CD8-positive, alpha-beta memory T cell (primary cell): ENCODE data around the gene AEBP1. TPM values are rescaled to one million over a fixed set of nuclear protein-coding genes. Genes with fewer than 3 reads are reported as not detected.

ENCODE experiments used
- CTCF ChIA-PET: fragments of 350-600 bp; sonication (Branson Sonifier 250); formaldehyde crosslinking; loops from one replicate; lab custom pipeline; 2021; ENCODE audit warnings: antibody characterized with exemption; lab: Charles Lee
- POLR2A ChIA-PET: fragments of 350-600 bp; sonication (Branson Sonifier 250); formaldehyde crosslinking; loops from one replicate; lab custom pipeline; 2021; ENCODE audit warnings: antibody characterized with exemption; lab: Charles Lee
- DNase-seq, 5 donors: peaks; one replicate each; pipeline versions ENCODE4 v3.0.0 to v3.0.0-alpha.2; 2020 to 2022; ENCODE audit warnings: mixed read lengths in 1 of 5
- H3K27ac ChIP-seq: one replicate; pipeline ENCODE4 v1.7.0; 2013; ENCODE audit warnings: low read depth, mild to moderate bottlenecking, low read length, moderate library complexity
- H3K27me3 ChIP-seq: 2 replicates; pipeline ENCODE4 v1.7.0; 2013; ENCODE audit warnings: low read length, mild to moderate bottlenecking; ENCODE audit not compliant: insufficient read depth, poor library complexity, severe bottlenecking
- H3K36me3 ChIP-seq: 2 replicates; pipeline ENCODE4 v1.7.0; 2013; ENCODE audit warnings: mild to moderate bottlenecking, low read length, moderate library complexity; ENCODE audit not compliant: insufficient read depth
- H3K4me1 ChIP-seq: 2 replicates; pipeline ENCODE4 v1.7.0; 2013; ENCODE audit warnings: mild to moderate bottlenecking, low read length, moderate library complexity; ENCODE audit not compliant: insufficient read depth
- H3K4me3 ChIP-seq: 2 replicates; pipeline ENCODE4 v1.7.0; 2013; ENCODE audit warnings: mild to moderate bottlenecking, low read length
- H3K9me3 ChIP-seq: 2 replicates; pipeline ENCODE4 v1.7.0; 2013; ENCODE audit warnings: mild to moderate bottlenecking, low read length
- H3K27ac Mint-ChIP-seq, 8 donors: one replicate each; pipeline ENCODE4 v1.8.0; 2020 to 2021; ENCODE audit warnings: mixed read lengths in 8 of 8, mild to moderate bottlenecking in 6 of 8, inconsistent platforms in 3 of 8, moderate library complexity in 3 of 8
- H3K27me3 Mint-ChIP-seq, 2 donors: one replicate each; pipeline ENCODE4 v1.8.0; 2020 to 2021; ENCODE audit warnings: mixed read lengths in 2 of 2, mild to moderate bottlenecking in 1 of 2, moderate library complexity in 1 of 2
- H3K36me3 Mint-ChIP-seq, 3 donors: one replicate each; pipeline ENCODE4 v1.8.0; 2020 to 2021; ENCODE audit warnings: mixed read lengths in 3 of 3, inconsistent platforms in 1 of 3, mild to moderate bottlenecking in 1 of 3
- H3K4me1 Mint-ChIP-seq, 3 donors: one replicate each; pipeline ENCODE4 v1.8.0; 2020 to 2021; ENCODE audit warnings: mixed read lengths in 3 of 3, inconsistent platforms in 1 of 3, mild to moderate bottlenecking in 1 of 3
- H3K4me3 Mint-ChIP-seq, 7 donors: one replicate each; pipeline ENCODE4 v1.8.0; 2020 to 2021; ENCODE audit warnings: mixed read lengths in 7 of 7, mild to moderate bottlenecking in 6 of 7, moderate library complexity in 4 of 7, inconsistent platforms in 2 of 7
- H3K9me3 Mint-ChIP-seq, 5 donors: one replicate each; pipeline ENCODE4 v1.8.0; 2020 to 2022; ENCODE audit warnings: mixed read lengths in 5 of 5, mild to moderate bottlenecking in 3 of 5, moderate library complexity in 2 of 5, inconsistent platforms in 1 of 5
- polyA plus RNA-seq: library from polyadenylated mRNA; unstranded; fragments of 300-500 nt; fragmentation: Illumina TruSeq; gene quantifications from one replicate; pipeline ENCODE4 v1.2.3, GENCODE V29; 2021
- total RNA-seq, 2 experiments: library from RNA; stranded (reverse); gene quantifications; one replicate each; pipeline ENCODE4 v1.2.3, GENCODE V29; 2021

The AEBP1 gene
- 1 to 10 TPM; 8.4 to 8.9 TPM for total RNA-seq
- polyA plus RNA-seq, result 1.6 TPM

DNA sequence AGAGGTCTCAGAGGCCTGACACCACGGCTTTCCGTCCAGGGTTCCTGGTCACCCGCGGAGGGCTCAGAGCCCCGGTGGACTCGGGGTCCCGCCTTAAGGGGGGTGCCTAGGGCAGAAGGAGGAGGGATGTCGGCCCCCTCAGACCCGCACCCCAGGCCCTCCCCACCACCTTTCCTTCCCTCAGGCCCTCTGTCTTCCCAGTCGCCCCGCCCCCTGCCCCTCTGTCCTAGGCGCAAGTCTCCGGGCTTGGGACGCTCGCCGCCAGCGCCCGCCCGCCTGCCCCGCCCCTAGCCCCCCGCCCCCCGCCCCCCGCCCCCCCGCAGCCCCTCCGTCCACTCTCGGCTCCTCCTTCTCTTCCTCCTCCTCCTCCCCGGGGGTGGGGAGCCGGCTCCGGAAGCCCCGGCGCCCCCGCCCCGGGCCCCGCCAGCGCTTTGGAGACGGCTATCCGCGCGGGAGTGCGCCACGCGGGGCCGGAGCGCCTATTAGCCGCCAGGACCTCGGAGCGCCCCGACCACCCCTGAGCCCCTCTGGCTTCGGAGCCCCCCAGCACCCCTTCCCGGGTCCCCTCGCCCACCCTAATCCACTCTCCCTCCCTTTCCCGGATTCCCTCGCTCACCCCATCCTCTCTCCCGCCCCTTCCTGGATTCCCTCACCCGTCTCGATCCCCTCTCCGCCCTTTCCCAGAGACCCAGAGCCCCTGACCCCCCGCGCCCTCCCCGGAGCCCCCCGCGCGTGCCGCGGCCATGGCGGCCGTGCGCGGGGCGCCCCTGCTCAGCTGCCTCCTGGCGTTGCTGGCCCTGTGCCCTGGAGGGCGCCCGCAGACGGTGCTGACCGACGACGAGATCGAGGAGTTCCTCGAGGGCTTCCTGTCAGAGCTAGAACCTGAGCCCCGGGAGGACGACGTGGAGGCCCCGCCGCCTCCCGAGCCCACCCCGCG lies at the start of gene AEBP1:
Gene AEBP1, plus strand, starts transcription at position 423 of the 937 bp plus-strand sequence. Its CDS starts 321 bp downstream, at position 744.
- peaks cover 3% of the 10 kb centered on the region for H3K27me3 ChIP-seq
- Mint-ChIP-seq H3K27me3 (peaks cover 25 to 38% of the 10 kb centered on the region in 2 donors), H3K4me3 (peak within 1 kb of the TSS; percentile 66 to 79 (median 71)), H3K27ac (peak within 1 kb of the TSS in 3 of 8 donors; percentile 24 to 68 (median 59)), H3K36me3 (no peaks in the 10 kb centered on the region), H3K4me1 (peaks cover 8 to 17% (median 11%) of the 10 kb centered on the region in 3 donors), H3K9me3 (no peaks in the 10 kb centered on the region)
- no peak within 1 kb of the TSS for H3K27ac ChIP-seq
- peaks cover 11% of the 10 kb centered on the region for H3K4me1 ChIP-seq
- no peaks in the 10 kb centered on the region for H3K36me3 ChIP-seq
- no peaks in the 10 kb centered on the region for H3K9me3 ChIP-seq
- H3K4me3 ChIP-seq, result peak within 1 kb of the TSS; percentile 37
- ChIA-PET POLR2A (no interaction called here), CTCF (no interaction called here)
- DNase-seq, result peak in 2 of 5 donors; percentile 16 to 40

- Mint-ChIP-seq H3K4me3 (no peak overlapping the region), H3K27ac (peak overlapping the region in 1 of 8 donors; percentile 54), H3K4me1 (peaks cover 12 to 28% (median 26%) of the 10 kb centered on the region in 3 donors), H3K27me3 (no peaks in the 10 kb centered on the region), H3K36me3 (peaks cover 0 to 91% (median 7%) of the 10 kb centered on the region in 3 donors), H3K9me3 (no peaks in the 10 kb centered on the region)
- DNase-seq, result no peak
- no peaks in the 10 kb centered on the region for H3K27me3 ChIP-seq
- no peak overlapping the region for H3K27ac ChIP-seq
- CTCF ChIA-PET, result interaction anchor here (1.7 kb wide), 1 partner anchor 12 kb away, joined by 6 read pairs; the partner anchor contains the start of gene DBNL
- H3K36me3 ChIP-seq, result peaks cover 74% of the 10 kb centered on the region
- H3K4me1 ChIP-seq, result peaks cover 20% of the 10 kb centered on the region
- no peaks in the 10 kb centered on the region for H3K9me3 ChIP-seq
- no peak overlapping the region for H3K4me3 ChIP-seq
- POLR2A ChIA-PET, result no interaction called here
Observed at GRCh38 chr7:44056681-44057080, 47.5 kb upstream of the AEBP1 start.

GRCh38 chr7:44057181-44057848 lies 46.8 kb upstream of the AEBP1 start:
- H3K27ac ChIP-seq, result no peak overlapping the region
- no peak overlapping the region for H3K4me3 ChIP-seq
- H3K27ac Mint-ChIP-seq, result peak overlapping the region in 2 of 8 donors; percentile 23 to 54
- H3K36me3 ChIP-seq, result peaks cover 71% of the 10 kb centered on the region
- H3K4me1 Mint-ChIP-seq, result peaks cover 8 to 23% (median 22%) of the 10 kb centered on the region in 3 donors
- peaks cover 0 to 88% (median 7%) of the 10 kb centered on the region in 3 donors for H3K36me3 Mint-ChIP-seq
- no peaks in the 10 kb centered on the region for H3K9me3 Mint-ChIP-seq
- peaks cover 14% of the 10 kb centered on the region for H3K4me1 ChIP-seq
- no peaks in the 10 kb centered on the region for H3K27me3 Mint-ChIP-seq
- ChIA-PET CTCF (no interaction called here), POLR2A (no interaction called here)
- no peaks in the 10 kb centered on the region for H3K27me3 ChIP-seq
- no peaks in the 10 kb centered on the region for H3K9me3 ChIP-seq
- DNase-seq, result no peak
- no peak overlapping the region for H3K4me3 Mint-ChIP-seq

GRCh38 chr7:44057849-44058758 lies 46.0 kb upstream of the AEBP1 start:
- Histone ChIP-seq H3K4me1 (peaks cover 7% of the 10 kb centered on the region), H3K27me3 (no peaks in the 10 kb centered on the region), H3K4me3 (no peak overlapping the region), H3K27ac (no peak overlapping the region), H3K36me3 (peaks cover 64% of the 10 kb centered on the region), H3K9me3 (no peaks in the 10 kb centered on the region)
- H3K36me3 Mint-ChIP-seq, result peaks cover 0 to 84% (median 7%) of the 10 kb centered on the region in 3 donors
- ChIA-PET POLR2A (no interaction called here), CTCF (no interaction called here)
- H3K4me1 Mint-ChIP-seq, result peaks cover 8 to 17% (median 16%) of the 10 kb centered on the region in 3 donors
- peak overlapping the region in 4 of 8 donors; percentile 23 to 89 (median 39) for H3K27ac Mint-ChIP-seq
- H3K4me3 Mint-ChIP-seq, result peak overlapping the region in 1 of 7 donors; percentile 67
- no peaks in the 10 kb centered on the region for H3K27me3 Mint-ChIP-seq
- peak in 1 of 5 donors; percentile 37 for DNase-seq
- no peaks in the 10 kb centered on the region for H3K9me3 Mint-ChIP-seq

DNA sequence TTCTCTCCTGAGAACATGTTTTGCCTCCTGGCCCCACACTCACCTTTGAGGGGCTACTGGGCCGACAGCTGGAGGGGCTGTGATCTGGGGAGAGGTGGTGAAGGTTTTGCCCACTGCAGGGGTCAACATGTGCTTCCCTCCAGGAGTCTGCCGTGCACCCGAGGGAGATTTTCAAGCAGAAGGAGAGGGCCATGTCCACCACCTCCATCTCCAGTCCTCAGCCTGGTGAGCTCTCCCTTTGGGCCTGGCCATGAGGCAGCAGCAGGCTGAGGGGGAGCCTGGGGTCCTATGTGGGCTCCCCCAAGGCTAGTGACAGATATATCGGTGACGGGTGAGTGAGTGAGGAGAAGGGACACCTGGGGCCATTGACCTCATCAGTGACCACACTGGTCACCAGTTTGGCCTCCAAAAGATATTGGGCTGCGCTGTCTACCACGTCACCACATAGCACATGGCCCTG lies 45.4 kb upstream of the AEBP1 start:
- H3K4me3 ChIP-seq, result no peak overlapping the region
- no peak overlapping the region for H3K4me3 Mint-ChIP-seq
- peaks cover 0 to 79% (median 7%) of the 10 kb centered on the region in 3 donors for H3K36me3 Mint-ChIP-seq
- H3K27me3 ChIP-seq, result no peaks in the 10 kb centered on the region
- POLR2A ChIA-PET, result no interaction called here
- peaks cover 61% of the 10 kb centered on the region for H3K36me3 ChIP-seq
- CTCF ChIA-PET, result no interaction called here
- H3K27me3 Mint-ChIP-seq, result no peaks in the 10 kb centered on the region
- H3K9me3 Mint-ChIP-seq, result no peaks in the 10 kb centered on the region
- peaks cover 6% of the 10 kb centered on the region for H3K4me1 ChIP-seq
- no peak for DNase-seq
- peak overlapping the region in 4 of 8 donors; percentile 29 to 69 (median 36) for H3K27ac Mint-ChIP-seq
- H3K9me3 ChIP-seq, result no peaks in the 10 kb centered on the region
- H3K27ac ChIP-seq, result no peak overlapping the region
- peaks cover 8 to 16% (median 16%) of the 10 kb centered on the region in 3 donors for H3K4me1 Mint-ChIP-seq

DNA sequence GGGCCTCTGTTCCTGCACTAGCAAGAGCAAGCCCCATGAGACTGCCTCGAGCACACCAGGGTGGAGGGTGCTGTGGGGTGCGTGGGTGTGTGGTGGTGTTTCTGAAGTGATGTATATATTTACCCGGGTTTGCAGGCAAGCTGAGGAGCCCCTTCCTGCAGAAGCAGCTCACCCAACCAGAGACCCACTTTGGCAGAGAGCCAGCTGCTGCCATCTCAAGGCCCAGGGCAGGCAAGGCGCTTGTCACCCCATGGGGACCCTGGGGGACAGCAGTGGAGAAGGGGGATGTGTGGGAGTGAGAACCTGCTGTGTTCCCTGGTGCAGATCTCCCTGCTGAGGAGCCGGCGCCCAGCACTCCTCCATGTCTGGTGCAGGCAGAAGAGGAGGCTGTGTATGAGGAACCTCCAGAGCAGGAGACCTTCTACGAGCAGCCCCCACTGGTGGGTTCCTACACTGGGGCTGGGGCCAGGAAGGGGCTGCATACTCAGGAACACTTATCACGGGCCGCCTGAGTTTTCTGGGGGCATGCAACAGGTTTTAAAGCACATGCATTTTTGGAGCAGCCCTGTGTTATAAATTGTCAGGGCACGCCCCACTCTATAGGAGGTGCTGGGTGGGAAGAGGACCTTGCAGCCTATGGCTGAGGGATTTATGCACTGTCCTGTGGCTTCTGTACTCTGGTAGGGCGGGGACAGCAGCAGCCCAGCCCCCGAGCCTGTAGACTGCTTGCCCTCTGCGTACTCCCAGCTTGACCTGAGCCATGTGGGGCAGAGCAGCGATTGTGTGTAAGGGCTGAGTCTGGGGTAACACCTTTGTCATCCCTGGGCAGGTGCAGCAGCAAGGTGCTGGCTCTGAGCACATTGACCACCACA lies 44.7 kb upstream of the AEBP1 start:
- peak in 2 of 5 donors; percentile 42 to 66 for DNase-seq
- Mint-ChIP-seq H3K27me3 (no peaks in the 10 kb centered on the region), H3K27ac (peak overlapping the region in 4 of 8 donors; percentile 17 to 69 (median 36)), H3K9me3 (no peaks in the 10 kb centered on the region), H3K36me3 (peaks cover 0 to 75% (median 7%) of the 10 kb centered on the region in 3 donors), H3K4me3 (no peak overlapping the region), H3K4me1 (peaks cover 8 to 20% (median 16%) of the 10 kb centered on the region in 3 donors)
- no peak overlapping the region for H3K4me3 ChIP-seq
- no peak overlapping the region for H3K27ac ChIP-seq
- CTCF ChIA-PET, result no interaction called here
- H3K4me1 ChIP-seq, result peaks cover 6% of the 10 kb centered on the region
- peaks cover 60% of the 10 kb centered on the region for H3K36me3 ChIP-seq
- no peaks in the 10 kb centered on the region for H3K9me3 ChIP-seq
- no peaks in the 10 kb centered on the region for H3K27me3 ChIP-seq
- POLR2A ChIA-PET, result no interaction called here
